Neuronal stem cell (in vitro differentiated cells): ENCODE measurements around the gene NPDC1.

ENCODE experiments used
- DNase-seq: peaks from one replicate; pipeline ENCODE4 v3.0.0-alpha.2; 2013; ENCODE audit warnings: low spot score
- H2AFZ ChIP-seq: one replicate; pipeline ENCODE4 v1.6.1; 2013; ENCODE audit warnings: mild to moderate bottlenecking, low read length, inconsistent platforms
- H2AK5ac ChIP-seq: 2 replicates; pipeline ENCODE4 v1.6.1; 2013; ENCODE audit warnings: low read depth, mild to moderate bottlenecking, inconsistent platforms, low read length, moderate library complexity, mixed read lengths
- H2BK120ac ChIP-seq: 2 replicates; pipeline ENCODE4 v1.6.1; 2013; ENCODE audit warnings: low read depth, mild to moderate bottlenecking, inconsistent platforms, low read length, moderate library complexity, mixed read lengths
- H2BK12ac ChIP-seq: one replicate; pipeline ENCODE4 v1.6.1; 2013; ENCODE audit warnings: low read length, inconsistent platforms
- H2BK15ac ChIP-seq: 2 replicates; pipeline ENCODE4 v1.6.1; 2013; ENCODE audit warnings: mild to moderate bottlenecking, low read length, inconsistent platforms, mixed read lengths
- H2BK5ac ChIP-seq: one replicate; pipeline ENCODE4 v1.6.1; 2013; ENCODE audit warnings: inconsistent platforms, mild to moderate bottlenecking, low read length, moderate library complexity
- H3K14ac ChIP-seq: one replicate; pipeline ENCODE4 v1.6.1; 2013; ENCODE audit warnings: low read length, inconsistent platforms
- H3K18ac ChIP-seq: 2 replicates; pipeline ENCODE4 v1.6.1; 2013; ENCODE audit warnings: low read length, inconsistent platforms
- H3K23ac ChIP-seq: 2 replicates; pipeline ENCODE4 v1.6.1; 2013; ENCODE audit warnings: low read depth, mild to moderate bottlenecking, mixed read lengths, low read length, inconsistent platforms; ENCODE audit not compliant: poor library complexity
- H3K27ac ChIP-seq: replicated peaks from 3 replicates; pipeline ENCODE4 v1.5.1; 2013; ENCODE audit warnings: low read length, inconsistent platforms
- H3K27me3 ChIP-seq, 3 experiments: 2 replicates each; pipeline ENCODE4 v1.6.1; 2013; ENCODE audit warnings: low read length in 3 of 3, mild to moderate bottlenecking in 2 of 3, inconsistent platforms in 1 of 3, low read depth in 1 of 3, mixed read lengths in 1 of 3, moderate library complexity in 1 of 3; ENCODE audit not compliant: control insufficient read depth in 3 of 3, insufficient read depth in 3 of 3
- H3K36me3 ChIP-seq, 2 donors: replicated peaks in 1 of 2; 2 replicates each; pipeline ENCODE4 v1.6.1; 2013; ENCODE audit warnings: low read length in 2 of 2; ENCODE audit not compliant: control insufficient read depth in 2 of 2, insufficient read depth in 2 of 2
- H3K4ac ChIP-seq: 2 replicates; pipeline ENCODE4 v1.6.1; 2013; ENCODE audit warnings: inconsistent platforms, mild to moderate bottlenecking, low read length, moderate library complexity
- H3K4me1 ChIP-seq, 2 donors: 1 replicate in 1 of 2; 2 replicates in 1 of 2; pipeline ENCODE4 v1.6.1; 2013; ENCODE audit warnings: low read length in 2 of 2, low read depth in 1 of 2; ENCODE audit not compliant: control insufficient read depth in 2 of 2, insufficient read depth in 1 of 2
- H3K4me2 ChIP-seq: one replicate; pipeline ENCODE4 v1.6.1; 2013; ENCODE audit warnings: mild to moderate bottlenecking, low read length, inconsistent platforms; ENCODE audit not compliant: insufficient read depth, poor library complexity, severe bottlenecking
- H3K4me3 ChIP-seq, 2 donors: 2 replicates each; pipeline ENCODE4 v1.5.1; 2013; ENCODE audit warnings: low read length in 2 of 2, mild to moderate bottlenecking in 2 of 2, inconsistent platforms in 1 of 2, moderate library complexity in 1 of 2
- H3K79me1 ChIP-seq: one replicate; pipeline ENCODE4 v1.6.1; 2013; ENCODE audit warnings: low read depth, mild to moderate bottlenecking, inconsistent platforms, low read length, moderate library complexity
- H3K9ac ChIP-seq: one replicate; pipeline ENCODE4 v1.6.1; 2013; ENCODE audit warnings: mild to moderate bottlenecking, low read depth, low read length, inconsistent platforms; ENCODE audit not compliant: poor library complexity
- H3K9me3 ChIP-seq, 2 donors: replicated peaks in 1 of 2; 2 replicates each; pipeline versions ENCODE3 to v1.6.1; 2013; ENCODE audit warnings: low read length in 2 of 2, mild to moderate bottlenecking in 2 of 2, inconsistent platforms in 1 of 2, low read depth in 1 of 2, mixed read lengths in 1 of 2, moderate library complexity in 1 of 2; ENCODE audit not compliant: control insufficient read depth in 2 of 2, insufficient read depth in 1 of 2
- H4K8ac ChIP-seq: one replicate; pipeline ENCODE4 v1.6.1; 2013; ENCODE audit warnings: low read depth, mild to moderate bottlenecking, inconsistent platforms, low read length, moderate library complexity
- H4K91ac ChIP-seq: one replicate; pipeline ENCODE4 v1.6.1; 2013; ENCODE audit warnings: low read length, low read depth, mild to moderate bottlenecking, inconsistent platforms; ENCODE audit not compliant: poor library complexity
- WGBS, 2 donors: extraction: QIAGEN DNeasy Blood & Tissue Kit; methylation state at CpG; one replicate each; pipeline ENCODE4 v1.1.7; 2013; ENCODE audit warnings: missing lambda C conversion rate in 2 of 2, mixed read lengths in 1 of 2; ENCODE audit not compliant: insufficient read length in 2 of 2, insufficient replicate concordance in 1 of 2; ENCODE audit errors: extremely low coverage in 2 of 2; 5-methylcytosine and 5-hydroxymethylcytosine counted together

NPDC1 gene

GRCh38 chr9:137087409-137087925 is 41.5 kb upstream of the NPDC1 start:
- H4K91ac ChIP-seq: no peak overlapping the region
- no CpG with 5 or more reads among the region's 22 CpGs for WGBS, 2 donors
- peak overlapping the region; percentile 91 for H3K18ac ChIP-seq
- H3K4me3 ChIP-seq: peak overlapping the region; percentile 84 to 86
- H3K36me3 ChIP-seq: peaks cover 8 to 30% of the 10 kb centered on the region in 2 donors
- H3K9ac ChIP-seq: peak overlapping the region; percentile 94
- no peak overlapping the region for H4K8ac ChIP-seq
- H3K79me1 ChIP-seq: peaks cover 3% of the 10 kb centered on the region
- H2BK5ac ChIP-seq: peak overlapping the region; percentile 67
- H3K27ac ChIP-seq: no peak overlapping the region
- peak overlapping the region; percentile 52 for H2BK15ac ChIP-seq
- no peak overlapping the region for H2BK120ac ChIP-seq
- H3K4me1 ChIP-seq: peaks cover 10 to 20% of the 10 kb centered on the region in 2 donors
- H3K14ac ChIP-seq: peak overlapping the region; percentile 87
- H3K4ac ChIP-seq: no peak overlapping the region
- H3K27me3 ChIP-seq: peaks cover 2 to 26% (median 15%) of the 10 kb centered on the region in 3 experiments
- no peaks in the 10 kb centered on the region for H3K9me3 ChIP-seq
- H3K23ac ChIP-seq: peak overlapping the region; percentile 45
- H2AFZ ChIP-seq: peak overlapping the region; percentile 97
- no peak overlapping the region for H2AK5ac ChIP-seq
- H2BK12ac ChIP-seq: no peak overlapping the region
- peak overlapping the region; percentile 94 for H3K4me2 ChIP-seq
- no peak for DNase-seq

DNA sequence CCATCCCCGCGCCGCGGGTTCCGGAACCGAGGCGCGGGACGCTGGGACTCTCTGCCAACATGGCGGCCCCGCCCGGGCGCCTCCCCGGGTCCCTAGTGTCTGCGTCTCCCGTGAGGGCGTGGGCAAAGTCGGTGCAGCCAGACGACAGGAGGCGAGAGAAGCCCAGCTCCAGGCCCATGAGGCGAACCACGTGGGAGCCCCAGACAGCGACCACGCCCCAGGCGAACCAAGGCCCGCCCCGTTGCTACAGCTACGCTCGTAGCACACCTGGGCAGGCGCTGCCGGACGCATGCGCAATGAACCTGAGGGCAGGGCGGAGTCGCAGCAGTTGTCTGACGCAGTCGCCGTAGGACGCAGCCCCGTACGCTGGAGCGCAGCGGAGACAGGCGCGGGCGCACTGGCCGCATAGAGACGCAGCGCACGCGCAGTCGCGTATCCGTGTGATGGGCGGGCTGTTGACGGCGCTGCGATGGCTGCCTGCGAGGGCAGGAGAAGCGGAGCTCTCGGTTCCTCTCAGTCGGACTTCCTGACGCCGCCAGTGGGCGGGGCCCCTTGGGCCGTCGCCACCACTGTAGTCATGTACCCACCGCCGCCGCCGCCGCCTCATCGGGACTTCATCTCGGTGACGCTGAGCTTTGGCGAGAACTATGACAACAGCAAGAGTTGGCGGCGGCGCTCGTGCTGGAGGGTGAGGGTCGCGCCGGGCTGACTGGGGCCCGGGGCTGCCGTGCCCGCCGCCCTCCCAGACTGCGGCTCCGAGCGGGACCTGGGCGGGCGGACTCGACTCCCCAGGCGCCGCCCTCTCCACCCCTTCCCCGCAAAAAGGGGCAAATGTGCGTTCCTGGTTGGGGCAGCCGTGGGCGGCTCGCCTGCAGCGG is 40.8 kb upstream of the NPDC1 start, which contains the start of gene MAN1B1:
Gene MAN1B1, plus strand, starts transcription at position 455 of the 878 bp plus-strand sequence. Its CDS starts 15 bp downstream, at position 470.
- Histone ChIP-seq H3K9me3 (no peaks in the 10 kb centered on the region), H4K8ac (peak within 1 kb of the TSS; percentile 65), H4K91ac (no peak within 1 kb of the TSS), H3K4me3 (peak within 1 kb of the TSS; percentile 84 to 86), H3K4me2 (peak within 1 kb of the TSS; percentile 98), H3K4me1 (peaks cover 10 to 20% of the 10 kb centered on the region in 2 donors), H3K79me1 (peaks cover 3% of the 10 kb centered on the region), H3K36me3 (peaks cover 8 to 24% of the 10 kb centered on the region in 2 donors), H3K27ac (peak within 1 kb of the TSS; percentile 74), H3K27me3 (peaks cover 2 to 33% (median 20%) of the 10 kb centered on the region in 3 experiments), H3K23ac (peak within 1 kb of the TSS; percentile 99), H2BK120ac (no peak within 1 kb of the TSS), H2BK15ac (peak within 1 kb of the TSS; percentile 52), H3K9ac (peak within 1 kb of the TSS; percentile 94), H2AK5ac (peak within 1 kb of the TSS; percentile 75), H3K18ac (peak within 1 kb of the TSS; percentile 91), H2BK5ac (peak within 1 kb of the TSS; percentile 67), H3K4ac (no peak within 1 kb of the TSS), H2BK12ac (peak within 1 kb of the TSS; percentile 81), H3K14ac (peak within 1 kb of the TSS; percentile 87), H2AFZ (peak within 1 kb of the TSS; percentile 97)
- WGBS, 2 donors: no CpG with 5 or more reads among the region's 101 CpGs
- DNase-seq: peak; percentile 98

DNA sequence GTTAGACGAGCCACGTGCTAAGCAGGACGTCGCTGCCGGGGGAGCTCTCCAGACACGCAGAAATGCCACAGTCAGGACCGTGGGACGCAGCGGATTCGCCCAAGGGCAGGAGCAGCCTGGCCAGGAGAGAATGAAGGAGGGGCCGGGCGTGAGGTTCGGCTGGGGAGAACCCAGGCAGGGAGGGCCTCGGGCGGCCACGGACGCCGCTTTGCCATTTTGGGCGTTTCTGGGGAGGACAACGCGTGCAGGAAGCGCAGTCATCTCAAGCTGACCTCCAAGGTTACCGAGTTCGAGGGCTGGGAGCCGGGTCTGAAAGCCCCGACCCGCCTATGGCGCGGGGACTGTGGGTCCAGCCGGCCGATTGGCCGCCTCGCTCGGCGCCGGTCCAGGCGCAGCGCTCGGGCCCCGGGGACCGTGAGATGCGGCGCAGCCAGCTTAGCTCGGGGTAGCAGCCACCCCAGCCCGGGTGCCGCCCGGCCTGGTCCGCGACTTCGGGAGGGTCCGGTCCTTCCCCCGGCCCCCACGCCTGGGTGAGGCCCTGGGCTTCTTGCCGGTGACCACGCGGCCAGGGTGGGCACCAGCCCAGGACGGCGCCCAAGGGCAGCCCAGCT is 40.0 kb upstream of the NPDC1 start:
- H3K9ac ChIP-seq: peak overlapping the region; percentile 91
- peak overlapping the region; percentile 81 for H2BK12ac ChIP-seq
- peaks cover 2 to 39% (median 22%) of the 10 kb centered on the region in 3 experiments for H3K27me3 ChIP-seq
- H2AFZ ChIP-seq: peak overlapping the region; percentile 97
- no peak overlapping the region for H3K27ac ChIP-seq
- peak overlapping the region; percentile 65 for H4K8ac ChIP-seq
- peak overlapping the region; percentile 75 for H2AK5ac ChIP-seq
- H3K4me3 ChIP-seq: peak overlapping the region; percentile 84
- peak overlapping the region; percentile 49 for H2BK15ac ChIP-seq
- no peak overlapping the region for H2BK5ac ChIP-seq
- H4K91ac ChIP-seq: no peak overlapping the region
- no CpG with 5 or more reads among the region's 58 CpGs for WGBS, 2 donors
- H3K14ac ChIP-seq: peak overlapping the region; percentile 38
- peak overlapping the region; percentile 99 for H3K23ac ChIP-seq
- H3K4me1 ChIP-seq: peaks cover 10 to 20% of the 10 kb centered on the region in 2 donors
- no peak overlapping the region for H2BK120ac ChIP-seq
- DNase-seq: no peak
- H3K9me3 ChIP-seq: no peaks in the 10 kb centered on the region
- H3K18ac ChIP-seq: peak overlapping the region; percentile 76
- peaks cover 3% of the 10 kb centered on the region for H3K79me1 ChIP-seq
- peak overlapping the region; percentile 98 for H3K4me2 ChIP-seq
- no peak overlapping the region for H3K4ac ChIP-seq
- H3K36me3 ChIP-seq: peaks cover 6 to 20% of the 10 kb centered on the region in 2 donors
